GM19463 (cell line): ENCODE measurements around the gene AKAP6.
"Not testable (repeated sequence)": the region's sequence is repeated elsewhere in the genome, so short reads cannot be mapped to it uniquely, and the experiment has no call there.

Experiments used
- ATAC-seq: cut with Tn5 transposase; IDR thresholded peaks from one replicate; pipeline ENCODE4 v1.9.1; 2021; ENCODE audit warnings: mild to moderate bottlenecking, moderate library complexity; ENCODE audit not compliant: unreplicated experiment

AKAP6 gene

DNA sequence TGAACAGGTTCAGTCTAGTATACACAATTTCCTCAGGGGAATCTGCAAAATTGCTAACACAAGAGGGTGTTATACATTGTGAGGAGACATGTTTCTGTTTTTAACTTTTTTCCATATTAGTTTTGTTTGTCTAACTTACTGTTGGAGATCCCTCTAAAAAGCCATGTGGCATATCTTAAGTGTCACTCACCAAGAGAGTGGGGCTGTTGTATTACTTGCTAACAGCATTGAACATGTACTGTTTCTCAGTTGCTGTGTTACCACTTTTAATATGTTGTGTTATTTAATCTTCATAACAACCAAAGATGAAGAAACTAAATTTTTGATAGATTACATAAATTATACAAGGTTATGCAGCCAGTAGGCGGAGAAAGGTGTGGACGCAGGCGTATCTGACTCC, 455.3 kb downstream of the AKAP6 start:
- ATAC-seq: no peak

DNA sequence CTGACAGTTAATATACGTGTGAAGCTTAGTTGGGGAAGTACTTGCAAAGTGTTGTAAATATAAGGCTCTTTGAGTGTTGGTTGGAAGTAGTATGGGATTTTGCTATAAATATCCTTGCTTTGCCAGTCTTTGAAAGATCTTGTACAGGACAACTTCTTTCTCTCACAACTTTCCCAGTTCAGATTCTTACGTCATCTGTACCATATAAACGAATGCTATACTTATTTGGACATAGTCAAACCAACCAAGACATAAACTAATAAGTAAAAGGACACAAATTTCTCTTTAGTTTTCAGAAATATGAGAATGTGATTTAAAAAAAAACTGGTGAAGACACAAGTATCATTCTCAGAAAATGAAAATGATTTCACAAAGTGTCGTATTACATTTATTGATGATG, 456.5 kb downstream of the AKAP6 start:
- no peak for ATAC-seq

DNA sequence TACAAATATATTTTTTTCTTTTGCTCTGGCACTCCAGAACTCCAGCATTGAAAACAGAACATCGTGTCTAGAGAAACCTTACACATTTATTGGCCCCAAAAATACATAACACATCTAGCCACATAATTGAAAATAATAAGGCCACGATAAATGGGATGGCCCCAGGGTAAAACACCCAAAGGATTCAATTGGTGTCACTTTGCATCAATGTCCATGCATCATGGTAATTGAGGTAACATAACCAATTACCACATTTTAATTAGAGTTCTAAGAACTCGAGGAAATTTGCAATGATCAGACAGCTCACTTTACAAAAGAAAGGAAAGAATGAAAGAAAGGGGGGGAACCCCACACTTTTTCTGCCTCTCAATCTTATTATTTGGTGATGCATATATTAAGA, 457.8 kb downstream of the AKAP6 start:
- ATAC-seq: no peak

DNA sequence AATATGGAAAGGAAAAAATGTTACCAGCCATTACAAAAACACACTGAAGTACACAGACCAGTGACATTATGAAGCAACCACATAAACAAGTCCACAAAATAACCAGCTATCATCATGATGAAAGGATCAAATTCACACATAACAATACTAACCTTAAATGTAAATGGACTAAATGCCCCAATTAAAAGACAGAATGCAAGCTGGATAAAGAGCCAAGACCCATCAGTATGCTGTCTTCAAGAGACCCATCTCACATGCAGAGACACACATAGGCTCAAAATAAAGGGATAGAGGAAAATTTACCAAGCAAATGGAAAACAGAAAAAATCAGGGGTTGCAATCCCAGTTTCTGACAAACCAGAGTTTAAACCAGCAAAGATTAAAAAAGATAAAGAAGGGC, 463.9 kb downstream of the AKAP6 start:
- ATAC-seq: not testable (repeated sequence)

DNA sequence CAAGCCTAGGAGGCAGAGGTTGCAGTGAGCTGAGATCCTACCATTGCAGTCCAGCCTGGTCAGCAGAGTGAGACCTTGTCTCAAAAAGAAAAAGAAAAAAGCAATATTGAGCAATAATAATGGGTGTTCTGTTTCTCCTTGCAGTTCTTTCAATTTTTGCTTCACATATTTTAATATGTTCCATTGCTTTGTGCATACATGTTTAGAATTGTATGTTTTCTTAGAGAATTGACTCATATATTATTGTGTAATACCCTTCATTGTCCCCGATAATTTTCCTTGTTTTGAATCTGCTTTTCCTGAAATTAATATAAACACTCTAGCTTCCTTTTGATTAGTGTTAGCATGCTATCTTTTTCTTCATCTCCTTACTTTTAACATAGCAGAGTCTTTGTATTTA, 471.2 kb downstream of the AKAP6 start:
- no peak for ATAC-seq

DNA sequence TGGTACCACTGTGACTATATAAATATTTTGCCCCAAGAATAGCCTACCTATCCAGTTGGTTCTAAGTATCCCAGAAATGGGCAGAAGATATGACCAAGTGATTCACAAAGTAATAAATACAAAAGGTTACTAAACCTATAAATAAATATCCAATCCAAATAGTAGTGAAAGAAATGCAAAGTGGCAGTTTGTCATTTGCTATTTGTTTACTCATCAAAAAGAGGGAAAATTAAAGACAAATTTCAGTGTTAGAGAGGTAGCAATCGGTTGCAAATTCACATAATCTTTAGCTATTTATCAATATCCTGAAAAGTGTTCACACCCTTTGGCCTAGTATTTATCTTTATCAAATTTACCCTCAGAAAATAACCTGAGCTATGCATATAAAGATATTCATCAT, 473.2 kb downstream of the AKAP6 start:
- no peak for ATAC-seq

DNA sequence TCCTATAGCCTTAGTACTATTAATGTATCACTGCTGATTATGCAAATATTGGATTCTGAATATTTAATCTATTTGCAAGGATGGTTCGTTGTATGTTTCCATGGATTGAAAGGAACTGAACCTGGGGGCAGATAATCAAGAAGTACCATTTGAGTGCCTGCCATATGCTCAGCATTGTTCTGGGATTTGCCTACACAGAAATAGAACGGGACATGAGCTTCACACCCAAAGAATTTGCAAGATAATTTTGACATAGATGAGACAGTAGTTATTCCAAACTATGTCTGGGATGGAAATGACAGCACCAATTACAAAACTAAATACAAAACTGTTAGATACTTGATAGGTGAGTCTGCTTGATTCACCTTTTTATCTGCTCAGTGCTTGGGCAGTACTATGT, 476.9 kb downstream of the AKAP6 start:
- no peak for ATAC-seq

DNA sequence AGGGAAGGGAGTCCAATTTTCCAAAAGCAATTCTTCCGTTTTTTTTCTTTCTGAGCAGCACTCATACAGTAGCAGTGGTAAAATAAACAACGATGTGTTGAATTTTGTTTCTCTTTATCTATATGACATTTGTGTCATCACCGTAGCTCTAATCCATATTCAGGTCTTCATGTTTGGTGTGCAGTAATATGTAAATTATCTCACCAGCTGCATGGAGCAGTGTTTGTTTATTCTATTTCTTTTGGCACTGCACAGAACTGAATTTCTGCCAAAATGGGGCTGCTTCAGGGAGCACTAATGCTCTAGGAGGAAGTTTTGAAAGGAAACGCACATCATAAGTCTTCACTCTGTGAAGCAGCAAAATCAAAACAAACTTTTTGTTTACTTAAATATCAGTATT, 479.5 kb downstream of the AKAP6 start:
- ATAC-seq: no peak

DNA sequence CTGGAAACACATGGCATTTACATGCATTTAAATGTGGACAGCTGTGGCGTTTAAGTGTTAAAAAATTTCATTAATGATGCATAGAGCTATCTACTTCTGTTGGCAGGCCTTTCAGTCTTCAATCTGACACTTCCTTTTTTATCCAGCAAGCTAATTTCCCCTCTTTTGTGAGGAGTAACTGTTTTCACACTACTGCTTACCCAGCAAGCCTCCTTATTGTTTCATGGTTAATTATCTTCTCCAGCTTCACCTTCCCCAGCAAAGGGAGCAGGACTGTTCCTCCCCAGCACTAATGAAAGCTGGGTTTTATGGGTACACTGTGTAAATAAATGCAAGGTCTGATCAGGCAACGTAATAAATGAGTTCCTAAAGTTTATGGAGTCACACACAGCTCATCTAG, 480.2 kb downstream of the AKAP6 start:
- no peak for ATAC-seq

DNA sequence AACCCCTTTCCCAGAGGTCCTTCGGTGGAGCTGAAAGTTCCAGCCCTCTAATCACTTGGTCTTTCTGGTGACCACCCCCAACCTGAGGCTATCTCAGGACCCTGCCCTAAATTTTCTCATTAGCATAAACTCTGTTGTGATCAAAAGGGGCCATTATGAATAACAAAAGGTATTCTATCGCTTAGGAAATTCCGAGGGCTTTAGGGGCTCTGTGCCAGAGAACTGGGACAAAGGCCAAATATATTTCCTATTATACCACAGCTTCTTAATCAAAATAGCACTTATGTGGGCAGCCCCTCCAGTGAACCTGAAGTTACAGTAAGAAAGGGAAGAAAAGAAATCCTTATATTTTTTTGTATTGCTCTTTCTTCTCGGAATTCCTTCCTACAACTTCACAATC, 484.3 kb downstream of the AKAP6 start:
- ATAC-seq: no peak

DNA sequence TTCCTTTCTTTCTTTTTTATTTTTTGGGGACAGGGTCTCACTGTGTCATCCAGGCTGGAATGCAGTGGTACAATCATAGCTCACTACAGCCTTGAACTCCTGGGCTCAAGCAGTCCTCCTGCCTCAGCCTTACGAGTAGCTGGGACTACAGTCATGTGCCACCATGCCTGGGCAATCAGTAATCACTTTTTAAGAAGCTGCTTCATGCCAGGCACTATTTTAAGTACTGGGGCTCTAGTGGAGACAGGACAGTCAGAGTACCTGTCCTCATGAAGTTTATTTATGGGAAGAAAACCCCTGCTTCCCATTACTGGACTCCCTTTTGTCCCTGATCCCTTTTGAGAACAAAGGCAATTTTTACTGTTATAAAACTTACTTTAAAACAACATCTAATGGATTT, 485.6 kb downstream of the AKAP6 start:
- ATAC-seq: no peak

DNA sequence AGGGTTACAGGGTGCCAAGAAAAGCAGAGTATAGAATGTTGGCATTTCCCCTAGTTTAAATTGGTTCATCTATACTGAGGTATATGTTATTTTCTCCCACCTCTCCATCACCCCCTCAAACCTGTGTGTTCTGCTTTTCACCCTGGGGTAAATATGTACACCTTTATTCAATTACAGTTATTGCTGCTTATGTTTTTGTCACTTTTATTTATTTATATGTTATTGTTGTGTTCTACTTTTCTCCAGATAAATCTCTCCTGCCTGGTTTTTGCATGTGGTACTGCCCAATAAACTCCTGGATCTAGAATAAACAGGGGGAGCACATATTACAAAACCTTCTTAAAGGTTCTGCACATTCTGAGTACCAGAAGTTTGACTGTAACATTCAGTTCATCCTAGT, 487.5 kb downstream of the AKAP6 start:
- ATAC-seq: no peak

DNA sequence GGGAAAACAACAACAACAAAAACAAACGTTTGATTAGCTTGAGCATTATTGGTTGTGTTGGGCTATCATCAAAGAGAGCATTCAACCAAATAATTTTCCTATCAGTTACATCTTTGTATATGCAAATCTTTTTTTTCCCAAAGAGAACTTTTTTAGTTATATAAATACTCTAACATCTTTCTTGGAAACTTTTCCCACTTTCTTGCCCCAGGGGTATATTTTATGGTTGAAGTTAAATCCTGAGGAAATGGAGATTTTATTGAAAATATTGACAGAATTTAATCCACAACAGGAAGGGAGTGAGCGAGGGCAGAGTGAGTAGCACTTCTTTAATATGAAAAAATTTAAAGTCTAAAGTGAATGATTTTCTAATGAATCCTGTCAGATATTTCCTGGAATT, 488.7 kb downstream of the AKAP6 start:
- no peak for ATAC-seq

DNA sequence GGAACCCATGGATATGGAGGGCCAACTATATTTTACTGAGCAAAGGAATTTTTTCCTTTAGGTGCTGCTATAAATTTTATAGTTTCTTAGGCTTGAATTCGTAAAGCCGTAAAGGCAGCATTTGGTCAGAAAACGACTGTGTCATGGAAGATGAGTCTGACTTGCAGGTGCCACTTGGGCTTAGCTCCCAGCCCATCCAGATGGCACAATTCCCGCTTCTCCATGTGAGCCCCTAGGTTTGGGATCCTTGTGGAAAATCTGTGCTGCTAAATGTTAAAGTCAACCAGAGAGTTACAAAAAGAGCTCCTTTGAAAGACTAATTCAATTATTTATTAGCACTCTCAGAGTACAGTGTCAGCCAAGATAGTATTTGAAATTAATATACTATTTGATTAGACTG, 489.5 kb downstream of the AKAP6 start:
- ATAC-seq: no peak

DNA sequence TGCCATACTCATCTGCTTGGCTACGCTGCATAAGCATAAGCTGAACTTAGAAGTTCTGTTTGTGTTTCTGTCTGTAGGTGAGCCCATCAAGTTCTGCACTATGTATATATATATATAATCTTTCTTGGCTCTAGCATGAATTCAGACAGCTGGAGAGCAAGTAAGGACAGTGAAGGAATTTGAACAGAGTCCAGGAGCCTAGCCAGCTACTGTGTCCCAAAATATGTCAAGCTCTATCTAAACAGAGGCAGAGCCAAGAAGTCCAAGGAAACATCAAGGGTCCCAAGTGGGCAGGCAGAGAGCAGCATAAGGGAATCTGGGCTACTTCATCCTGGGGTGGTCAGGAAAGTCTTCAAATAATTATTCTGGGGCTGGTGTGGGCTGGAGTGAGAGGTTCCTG, 491.1 kb downstream of the AKAP6 start:
- no peak for ATAC-seq

DNA sequence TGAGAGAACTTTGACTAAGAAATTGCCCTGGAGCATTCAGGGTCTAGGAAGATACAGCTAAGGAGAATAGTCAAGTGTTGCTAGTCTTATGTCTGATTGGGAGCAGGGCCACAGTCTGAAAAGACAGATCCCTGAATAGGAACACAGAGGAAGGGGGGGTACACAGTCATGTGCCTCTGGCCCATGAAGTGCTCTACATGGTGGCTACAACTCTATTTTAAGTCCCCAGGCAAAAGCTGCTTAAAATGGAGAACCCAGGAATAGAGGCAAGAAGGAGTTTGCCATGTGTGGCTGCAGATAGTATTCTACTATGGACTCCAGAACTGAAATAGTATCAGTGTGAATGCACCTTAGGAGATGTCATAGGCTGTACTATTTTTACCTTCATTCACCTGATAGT, 491.6 kb downstream of the AKAP6 start:
- no peak for ATAC-seq

DNA sequence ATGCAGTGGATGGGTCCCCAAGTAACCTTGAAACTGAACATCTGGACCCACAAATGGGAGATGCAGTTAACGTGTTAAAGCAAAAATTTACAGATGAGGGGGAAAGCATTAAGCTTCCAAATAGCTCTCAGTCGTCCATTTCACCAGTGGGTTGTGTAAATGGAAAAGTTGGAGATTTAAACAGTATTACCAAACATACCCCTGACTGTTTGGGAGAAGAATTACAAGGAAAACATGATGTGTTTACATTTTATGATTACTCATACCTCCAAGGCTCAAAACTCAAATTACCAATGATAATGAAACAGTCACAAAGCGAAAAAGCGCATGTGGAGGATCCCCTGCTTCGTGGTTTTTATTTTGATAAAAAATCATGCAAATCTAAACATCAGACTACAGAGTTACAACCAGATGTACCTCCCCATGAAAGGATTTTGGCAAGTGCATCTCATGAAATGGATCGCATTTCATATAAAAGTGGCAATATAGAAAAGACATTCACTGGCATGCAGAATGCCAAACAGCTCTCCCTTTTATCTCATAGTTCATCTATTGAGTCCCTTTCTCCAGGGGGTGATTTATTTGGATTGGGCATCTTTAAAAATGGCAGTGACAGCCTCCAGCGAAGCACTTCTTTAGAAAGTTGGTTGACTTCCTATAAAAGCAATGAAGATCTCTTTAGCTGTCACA, 493.0 kb downstream of the AKAP6 start:
- ATAC-seq: no peak

DNA sequence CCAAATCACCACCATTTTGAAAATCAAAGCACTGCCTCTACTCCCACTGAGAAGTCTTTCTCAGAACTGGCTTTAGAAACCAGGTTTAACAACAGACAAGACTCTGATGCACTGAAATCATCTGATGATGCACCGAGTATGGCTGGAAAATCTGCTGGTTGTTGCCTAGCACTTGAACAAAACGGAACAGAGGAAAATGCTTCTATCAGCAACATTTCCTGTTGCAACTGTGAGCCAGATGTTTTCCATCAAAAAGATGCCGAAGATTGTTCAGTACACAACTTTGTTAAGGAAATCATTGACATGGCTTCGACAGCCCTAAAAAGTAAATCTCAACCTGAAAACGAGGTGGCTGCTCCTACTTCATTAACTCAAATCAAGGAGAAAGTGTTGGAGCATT, 494.6 kb downstream of the AKAP6 start:
- no peak for ATAC-seq

DNA sequence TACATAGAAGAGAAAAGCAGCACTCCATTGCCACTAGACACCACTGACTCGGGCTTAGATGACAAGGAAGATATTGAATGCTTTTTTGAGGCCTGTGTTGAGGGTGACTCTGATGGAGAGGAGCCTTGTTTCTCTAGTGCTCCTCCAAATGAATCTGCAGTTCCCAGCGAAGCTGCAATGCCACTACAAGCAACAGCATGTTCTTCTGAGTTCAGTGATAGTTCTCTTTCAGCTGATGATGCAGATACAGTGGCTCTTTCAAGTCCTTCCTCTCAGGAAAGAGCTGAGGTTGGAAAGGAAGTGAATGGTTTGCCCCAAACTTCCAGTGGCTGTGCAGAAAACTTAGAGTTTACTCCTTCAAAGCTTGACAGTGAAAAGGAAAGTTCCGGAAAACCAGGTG, 495.1 kb downstream of the AKAP6 start:
- no peak for ATAC-seq

DNA sequence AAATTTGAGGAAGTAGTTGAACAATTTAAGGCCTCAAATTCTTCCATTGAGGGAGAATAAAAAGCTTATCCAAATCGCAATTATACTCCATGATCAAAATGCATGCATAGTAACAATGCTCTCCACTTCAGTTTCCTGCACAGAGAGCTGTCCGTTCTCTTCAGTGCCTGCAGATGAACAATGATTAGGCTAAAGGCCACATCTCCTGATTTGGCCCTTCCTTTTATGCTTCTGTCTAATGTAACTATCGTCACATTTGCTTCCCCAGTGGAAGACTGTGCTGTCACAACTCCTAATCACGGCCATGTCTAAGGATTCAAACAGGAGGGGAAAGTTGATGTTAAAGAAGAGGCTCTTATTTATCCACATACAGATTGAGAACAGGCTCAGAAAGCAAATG, 496.0 kb downstream of the AKAP6 start:
- ATAC-seq: no peak

DNA sequence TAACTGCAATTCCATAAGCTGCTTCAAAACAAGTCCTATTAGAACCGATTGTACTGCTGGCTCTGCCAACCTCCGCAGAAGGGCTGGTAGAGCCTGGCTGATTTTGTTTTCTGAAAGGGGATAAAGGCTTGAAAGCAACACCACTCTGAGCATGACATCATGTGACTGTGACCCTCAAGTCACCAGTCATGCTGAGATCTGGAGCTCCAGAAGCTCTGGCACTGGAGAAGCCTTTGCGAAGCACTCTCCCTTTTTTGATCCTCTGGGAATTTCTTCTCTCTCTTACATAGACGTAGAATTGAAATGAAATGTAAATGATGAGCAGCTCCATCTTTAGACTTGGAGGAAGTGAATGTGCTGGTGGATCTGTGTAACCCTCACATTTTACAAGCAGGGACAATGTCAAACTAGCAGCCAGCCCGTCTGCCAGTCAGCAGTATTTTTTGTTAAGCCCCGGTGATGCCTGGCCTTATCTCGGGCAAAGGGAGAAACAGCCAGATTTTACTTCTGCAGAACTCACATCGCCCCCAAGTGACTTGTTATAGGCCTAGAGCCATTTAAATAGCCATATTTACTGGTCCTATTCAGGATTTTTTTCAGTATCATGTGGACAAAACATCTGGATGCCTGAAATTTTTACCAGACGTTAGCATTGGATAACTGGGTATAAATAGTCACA, 497.4 kb downstream of the AKAP6 start:
- ATAC-seq: no peak

DNA sequence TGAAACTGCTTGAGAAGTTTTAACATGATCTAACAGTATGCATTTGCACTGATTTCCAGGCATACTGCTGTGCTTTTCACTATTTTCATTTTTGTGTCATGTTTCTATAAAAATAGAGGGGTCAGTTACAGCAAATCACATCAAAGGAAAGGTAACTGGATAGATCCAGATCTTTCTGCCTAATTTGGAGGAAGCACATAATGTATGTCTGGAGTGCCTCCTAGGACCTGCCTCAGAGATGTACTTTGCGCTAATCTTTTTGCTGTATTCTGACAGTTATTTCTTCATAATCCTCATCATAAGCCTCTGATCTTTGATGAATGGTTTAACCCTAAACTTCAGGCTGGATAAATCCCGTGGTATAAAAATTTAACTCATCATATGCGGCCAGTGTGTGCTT, 498.4 kb downstream of the AKAP6 start:
- no peak for ATAC-seq

DNA sequence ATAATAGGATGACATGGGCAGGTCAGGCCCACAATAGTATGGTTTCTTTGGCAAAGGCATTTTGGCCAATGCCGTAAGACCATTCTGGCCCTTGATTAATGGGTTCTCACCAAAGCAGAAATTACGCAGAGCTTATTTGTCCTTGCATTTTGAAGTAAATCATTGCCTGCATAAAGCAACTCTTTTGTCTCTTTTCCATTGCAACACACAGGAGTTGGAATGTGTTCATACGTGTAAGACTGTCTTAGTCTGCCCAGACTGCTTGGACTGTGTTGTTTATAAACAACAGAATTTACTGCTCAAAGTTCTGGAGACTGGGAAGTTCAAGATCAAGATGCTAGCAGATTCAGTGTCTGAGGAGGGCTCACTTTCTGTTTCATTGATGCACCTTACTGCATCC, 506.8 kb downstream of the AKAP6 start:
- ATAC-seq: no peak
